DMS114 treated with DMSO at 0.1 percent for 48 hours (cell line): ENCODE data around the gene TBC1D5.

Source experiments
- DNase-seq: peaks from one replicate; lab custom pipeline; 2025; ENCODE audit not compliant: unreplicated experiment; lab: John Stamatoyannopoulos, UW

The TBC1D5 gene

GRCh38 chr3:17602126-17602525 lies 140.3 kb downstream of the TBC1D5 start:
- no peak for DNase-seq

GRCh38 chr3:17592956-17593355 lies 149.5 kb downstream of the TBC1D5 start:
- no peak for DNase-seq

- no peak for DNase-seq
Measured at GRCh38 chr3:17590465-17590864, 152.0 kb downstream of the TBC1D5 start.

GRCh38 chr3:17589888-17590287 lies 152.5 kb downstream of the TBC1D5 start:
- no peak for DNase-seq

- no peak for DNase-seq
Measured at GRCh38 chr3:17588422-17588821, 154.0 kb downstream of the TBC1D5 start.

GRCh38 chr3:17585394-17586325 lies 156.8 kb downstream of the TBC1D5 start:
- no peak for DNase-seq

GRCh38 chr3:17584066-17584465 lies 158.4 kb downstream of the TBC1D5 start:
- no peak for DNase-seq

GRCh38 chr3:17583530-17583929 lies 158.9 kb downstream of the TBC1D5 start:
- DNase-seq = no peak

- DNase-seq = no peak
Measured at GRCh38 chr3:17581421-17582080, 160.9 kb downstream of the TBC1D5 start.

GRCh38 chr3:17580901-17581300 lies 161.5 kb downstream of the TBC1D5 start:
- no peak for DNase-seq

GRCh38 chr3:17579289-17580031 lies 163.0 kb downstream of the TBC1D5 start:
- no peak for DNase-seq

- no peak for DNase-seq
Measured at GRCh38 chr3:17577796-17578520, 164.5 kb downstream of the TBC1D5 start.

- no peak for DNase-seq
Measured at GRCh38 chr3:17573396-17573795, 169.0 kb downstream of the TBC1D5 start.

- DNase-seq = no peak
Measured at GRCh38 chr3:17571686-17572085, 170.7 kb downstream of the TBC1D5 start.

GRCh38 chr3:17562845-17563244 lies 179.6 kb downstream of the TBC1D5 start:
- no peak for DNase-seq

GRCh38 chr3:17558565-17558964 lies 183.9 kb downstream of the TBC1D5 start:
- DNase-seq = no peak

GRCh38 chr3:17557749-17558463 lies 184.5 kb downstream of the TBC1D5 start:
- no peak for DNase-seq

- no peak for DNase-seq
Measured at GRCh38 chr3:17555525-17555924, 186.9 kb downstream of the TBC1D5 start.

- no peak for DNase-seq
Measured at GRCh38 chr3:17554078-17554477, 188.4 kb downstream of the TBC1D5 start.

GRCh38 chr3:17553080-17553479 lies 189.4 kb downstream of the TBC1D5 start:
- DNase-seq = no peak
